Endothelial cell of umbilical vein (primary cell): ENCODE data around the gene PFKP. TPM values are rescaled to one million over a fixed set of nuclear protein-coding genes. Genes with fewer than 3 reads are reported as not detected.

Experiments used
- BruUV-seq: library from RNA; stranded (reverse); fragments of 400-500 nt; replicated peaks from 2 replicates; lab custom pipeline; 2021; lab: Mats Ljungman, UMichigan
- CTCF ChIA-PET: fragments of 300-600, 350-600 bp; sonication (Branson Sonifier 250); formaldehyde crosslinking; loops from one replicate; lab custom pipeline; 2021; ENCODE audit warnings: antibody characterized with exemption, inconsistent platforms; lab: Charles Lee
- POLR2A ChIA-PET: fragments of 300-600, 350-600 bp; sonication (Branson Sonifier 250); formaldehyde crosslinking; loops from one replicate; lab custom pipeline; 2021; ENCODE audit warnings: antibody characterized with exemption, inconsistent platforms; lab: Charles Lee
- DNase-seq: peaks from one replicate; pipeline ENCODE4 v3.0.0-alpha.2; 2011; ENCODE audit warnings: low read depth, low spot score
- FAIRE-seq: peaks from 2 replicates; lab custom pipeline; 2011; peaks lifted over from hg19 to GRCh38; lab: Jason Lieb, UNC
- H2AFZ ChIP-seq: 2 replicates; pipeline ENCODE4 v1.6.0; 2012; ENCODE audit warnings: low read depth, low read length, control low read depth, inconsistent platforms
- H3K27ac ChIP-seq: 2 replicates; pipeline ENCODE4 v1.5.1; 2011; ENCODE audit warnings: low read depth, mild to moderate bottlenecking, control low read depth, low read length, moderate library complexity; ENCODE audit not compliant: insufficient read depth
- H3K27me3 ChIP-seq, 2 experiments: 2 replicates each; pipeline versions ENCODE4 v1.6.0 to v1.6.1; 2011; ENCODE audit warnings: low read length in 2 of 2, mixed read lengths in 1 of 2; ENCODE audit not compliant: control insufficient read depth in 2 of 2, insufficient read depth in 2 of 2
- H3K36me3 ChIP-seq, 2 experiments: 2 replicates in 1 of 2; 3 replicates in 1 of 2; pipeline ENCODE4 v1.5.1; 2011; ENCODE audit warnings: low read length in 2 of 2, mild to moderate bottlenecking in 1 of 2, moderate library complexity in 1 of 2; ENCODE audit not compliant: control insufficient read depth in 2 of 2, insufficient read depth in 2 of 2; ENCODE audit errors: extremely low read depth in 1 of 2
- H3K4me1 ChIP-seq: 3 replicates; pipeline ENCODE4 v1.5.1; 2011; ENCODE audit warnings: mild to moderate bottlenecking, low read length; ENCODE audit not compliant: control insufficient read depth, insufficient read depth; ENCODE audit errors: extremely low read depth
- H3K4me2 ChIP-seq: 2 replicates; pipeline ENCODE4 v1.6.1; 2011; ENCODE audit warnings: low read length, control low read depth, mixed read lengths; ENCODE audit not compliant: insufficient read depth
- H3K4me3 ChIP-seq, 3 experiments: fragments of 200-600 bp in 1 of 3; sonication (generic), shearing (Covaris generic) in 1 of 3; replicated peaks in 1 of 3; 2 replicates each; pipeline ENCODE4 v1.5.1; 2011 to 2016; ENCODE audit warnings: control low read depth in 3 of 3, low read length in 3 of 3, mild to moderate bottlenecking in 2 of 3, inconsistent platforms in 1 of 3, low read depth in 1 of 3, moderate library complexity in 1 of 3; ENCODE audit not compliant: insufficient read depth in 1 of 3
- H3K79me2 ChIP-seq: 2 replicates; pipeline ENCODE4 v1.6.0; 2012; ENCODE audit warnings: low read length, inconsistent platforms; ENCODE audit not compliant: control insufficient read depth, insufficient read depth
- H3K9ac ChIP-seq: replicated peaks from 2 replicates; pipeline ENCODE3; 2011; ENCODE audit warnings: low read length, control low read depth; ENCODE audit not compliant: insufficient read depth; ENCODE audit errors: extremely low read depth
- H3K9me1 ChIP-seq: replicated peaks from 3 replicates; pipeline ENCODE4 v1.6.0; 2011; ENCODE audit warnings: mild to moderate bottlenecking, low read length; ENCODE audit not compliant: control insufficient read depth, insufficient read depth; ENCODE audit errors: extremely low read depth
- H3K9me3 ChIP-seq: replicated peaks from 2 replicates; pipeline ENCODE4 v1.5.1; 2012; ENCODE audit warnings: low read length, inconsistent platforms; ENCODE audit not compliant: control insufficient read depth, insufficient read depth
- H4K20me1 ChIP-seq: replicated peaks from 2 replicates; pipeline ENCODE3; 2011; ENCODE audit warnings: mild to moderate bottlenecking, low read length; ENCODE audit not compliant: control insufficient read depth, insufficient read depth; ENCODE audit errors: extremely low read depth
- EZH2 ChIP-seq: IDR thresholded peaks from 2 replicates; pipeline ENCODE4 v1.6.1; 2012; ENCODE audit warnings: borderline replicate concordance, low read depth, mild to moderate bottlenecking, moderate library complexity, low read length, inconsistent platforms; ENCODE audit not compliant: severe bottlenecking
- FOS ChIP-seq: IDR thresholded peaks from 2 replicates; pipeline ENCODE4 v1.6.1; 2011; ENCODE audit warnings: mild to moderate bottlenecking, low read length, moderate library complexity, borderline replicate concordance; ENCODE audit not compliant: insufficient read depth
- GATA2 ChIP-seq: IDR thresholded peaks from 2 replicates; pipeline ENCODE4 v1.7.0; 2011; ENCODE audit warnings: low read depth, mild to moderate bottlenecking, moderate library complexity, mixed read lengths, low read length; ENCODE audit not compliant: insufficient read length, insufficient read depth
- JUN ChIP-seq: IDR thresholded peaks from 2 replicates; pipeline ENCODE4 v1.6.1; 2011; ENCODE audit warnings: borderline replicate concordance, low read depth; ENCODE audit not compliant: insufficient read length, insufficient read depth
- MYC ChIP-seq: IDR thresholded peaks from one replicate; pipeline ENCODE4 v1.6.1; 2011; ENCODE audit warnings: mild to moderate bottlenecking, low read depth, low read length
- POLR2A ChIP-seq: IDR thresholded peaks from 2 replicates; pipeline ENCODE4 v1.6.1; 2012; ENCODE audit warnings: low read depth, mild to moderate bottlenecking, control low read depth, low read length
- POLR2AphosphoS5 ChIP-seq: IDR thresholded peaks from 2 replicates; pipeline ENCODE4 v1.6.1; 2012; ENCODE audit warnings: low read depth, mild to moderate bottlenecking, control low read depth, low read length, moderate library complexity; ENCODE audit not compliant: insufficient read depth
- dilution Hi-C: fragments of 300-500 bp; cut with MboI; formaldehyde crosslinking; loops from one replicate; pipeline ENCODE4 v1.15.0; 2019; ENCODE audit warnings: low sequenced_read_pairs; ENCODE audit not compliant: extremely low pct_ligation_motif_present
- intact Hi-C: fragments of 100-400 bp; cut with micrococcal nuclease; formaldehyde crosslinking; loops from one replicate; pipeline ENCODE4 v1.10.0; 2022
- polyA plus RNA-seq, 4 experiments: library from polyadenylated mRNA; depleted of rRNA in 3 of 4; stranded (reverse) in 3 of 4; unstranded in 1 of 4; fragments of >200 nt; gene quantifications; 2 replicates each; pipeline versions ENCODE4 v1.2.1 to v1.2.3, GENCODE V29; 2011 to 2012; ENCODE audit warnings: missing spikeins in 1 of 4
- total RNA-seq: library from RNA; stranded (reverse); gene quantifications from 2 replicates; pipeline ENCODE4 v1.2.3, GENCODE V29; 2021
- TF ChIP-seq, protein P1 (sequence below): IDR thresholded peaks from 2 replicates; pipeline ENCODE4 v1.6.1; 2011; ENCODE audit not compliant: insufficient read depth, insufficient read length
- TF ChIP-seq, protein P2 (sequence below), 2 donors: IDR thresholded peaks; 1 replicate in 1 of 2; 2 replicates in 1 of 2; pipeline ENCODE4 v1.5.1; 2011; ENCODE audit warnings: low read length in 2 of 2, mild to moderate bottlenecking in 2 of 2, moderate library complexity in 2 of 2, control low read depth in 1 of 2, inconsistent platforms in 1 of 2, low read depth in 1 of 2; ENCODE audit not compliant: insufficient read depth in 1 of 2; ENCODE audit errors: extremely low read depth in 1 of 2

Gene PFKP
- total and polyA plus RNA-seq, 2 donors (not counting 3 experiments of a cell fraction or from before 2014, with no cell fraction given): 185 to 359 TPM

DNA sequence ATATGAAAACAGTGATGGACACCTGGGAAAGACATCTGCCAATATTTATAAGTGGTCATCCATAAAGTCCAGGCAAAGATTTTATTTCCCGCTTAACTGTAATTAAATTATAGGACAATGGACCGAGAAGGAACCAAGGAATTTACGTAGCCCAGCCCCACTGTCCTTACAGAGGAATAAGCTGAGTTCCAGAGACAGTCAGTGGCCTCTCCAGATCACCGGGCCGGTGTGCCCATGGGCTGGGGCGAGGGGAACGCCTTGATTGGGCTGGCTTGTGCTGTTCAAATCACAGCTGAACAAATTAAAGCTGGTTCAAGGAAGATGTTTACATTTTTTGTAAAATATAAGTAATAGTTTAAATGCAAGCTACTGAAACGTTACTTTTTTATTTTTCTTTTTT is 40.7 kb downstream of the PFKP start:
- POLR2A ChIA-PET: no interaction called here
- Histone ChIP-seq H3K36me3 (peaks cover 34 to 59% of the 10 kb centered on the region in 2 experiments), H3K27ac (no peak overlapping the region), H3K27me3 (no peaks in the 10 kb centered on the region), H2AFZ (no peak overlapping the region), H3K9me1 (no peaks in the 10 kb centered on the region), H3K4me1 (peaks cover 7% of the 10 kb centered on the region), H3K79me2 (peaks cover 32% of the 10 kb centered on the region), H3K9me3 (no peaks in the 10 kb centered on the region), H4K20me1 (no peaks in the 10 kb centered on the region), H3K4me2 (no peak overlapping the region), H3K4me3 (no peak overlapping the region), H3K9ac (no peak overlapping the region)
- FAIRE-seq (no peak), DNase-seq (no peak)
- no TSS peak for BruUV-seq
- intact Hi-C loops: no loop called here
- TF ChIP-seq, protein P1, sequence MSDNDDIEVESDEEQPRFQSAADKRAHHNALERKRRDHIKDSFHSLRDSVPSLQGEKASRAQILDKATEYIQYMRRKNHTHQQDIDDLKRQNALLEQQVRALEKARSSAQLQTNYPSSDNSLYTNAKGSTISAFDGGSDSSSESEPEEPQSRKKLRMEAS: no peak
- no peak for TF ChIP-seq POLR2A
- no peak for TF ChIP-seq EZH2
- no peak for TF ChIP-seq FOS
- TF ChIP-seq JUN: no peak
- no peak for TF ChIP-seq GATA2
- no peak for TF ChIP-seq POLR2AphosphoS5
- TF ChIP-seq MYC: no peak
- TF ChIP-seq, protein P2, sequence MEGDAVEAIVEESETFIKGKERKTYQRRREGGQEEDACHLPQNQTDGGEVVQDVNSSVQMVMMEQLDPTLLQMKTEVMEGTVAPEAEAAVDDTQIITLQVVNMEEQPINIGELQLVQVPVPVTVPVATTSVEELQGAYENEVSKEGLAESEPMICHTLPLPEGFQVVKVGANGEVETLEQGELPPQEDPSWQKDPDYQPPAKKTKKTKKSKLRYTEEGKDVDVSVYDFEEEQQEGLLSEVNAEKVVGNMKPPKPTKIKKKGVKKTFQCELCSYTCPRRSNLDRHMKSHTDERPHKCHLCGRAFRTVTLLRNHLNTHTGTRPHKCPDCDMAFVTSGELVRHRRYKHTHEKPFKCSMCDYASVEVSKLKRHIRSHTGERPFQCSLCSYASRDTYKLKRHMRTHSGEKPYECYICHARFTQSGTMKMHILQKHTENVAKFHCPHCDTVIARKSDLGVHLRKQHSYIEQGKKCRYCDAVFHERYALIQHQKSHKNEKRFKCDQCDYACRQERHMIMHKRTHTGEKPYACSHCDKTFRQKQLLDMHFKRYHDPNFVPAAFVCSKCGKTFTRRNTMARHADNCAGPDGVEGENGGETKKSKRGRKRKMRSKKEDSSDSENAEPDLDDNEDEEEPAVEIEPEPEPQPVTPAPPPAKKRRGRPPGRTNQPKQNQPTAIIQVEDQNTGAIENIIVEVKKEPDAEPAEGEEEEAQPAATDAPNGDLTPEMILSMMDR (IDR thresholded peaks at IDR 0.05; ENCODE audit: extremely low read depth in 1 of 2, insufficient read depth in 1 of 2, low read depth in 1 of 2, low read length in 2 of 2): no peak
- CTCF ChIA-PET: no interaction called here
- dilution Hi-C loops: no loop called here
